Hematopoietic multipotent progenitor cell treated with erythropoietin and hydrocortisone succinate and interleukin-3 and kit ligand, for 4 days (in vitro differentiated cells): Measurements from ENCODE around the gene PSEN2.
"Not testable (repeated sequence)": the region's sequence is repeated elsewhere in the genome, so short reads cannot be mapped to it uniquely, and the experiment has no call there.

Experiments
- DNase-seq: peaks from one replicate; pipeline ENCODE4 v3.0.0-alpha.2; 2015

Gene PSEN2

DNA sequence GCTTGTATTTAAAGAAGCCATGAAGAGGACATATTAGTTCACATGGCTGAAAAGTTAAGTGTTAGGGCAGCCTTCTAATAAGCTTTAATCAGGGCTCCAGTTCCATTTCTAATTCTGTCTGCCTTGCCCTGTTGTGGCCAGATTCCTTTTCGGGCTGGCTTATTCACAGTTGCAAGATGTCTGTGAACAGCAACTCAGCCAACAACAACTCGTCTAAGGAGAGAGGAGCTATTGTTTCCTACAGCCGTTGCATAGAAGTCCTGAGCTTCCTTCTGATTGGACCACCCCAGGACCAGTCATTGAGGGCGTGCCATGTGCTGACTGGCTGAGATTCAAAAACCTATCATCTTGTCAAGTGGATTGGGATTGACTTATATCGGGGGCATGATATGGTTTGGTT, 51.1 kb downstream of the PSEN2 start:
- DNase-seq = no peak

DNA sequence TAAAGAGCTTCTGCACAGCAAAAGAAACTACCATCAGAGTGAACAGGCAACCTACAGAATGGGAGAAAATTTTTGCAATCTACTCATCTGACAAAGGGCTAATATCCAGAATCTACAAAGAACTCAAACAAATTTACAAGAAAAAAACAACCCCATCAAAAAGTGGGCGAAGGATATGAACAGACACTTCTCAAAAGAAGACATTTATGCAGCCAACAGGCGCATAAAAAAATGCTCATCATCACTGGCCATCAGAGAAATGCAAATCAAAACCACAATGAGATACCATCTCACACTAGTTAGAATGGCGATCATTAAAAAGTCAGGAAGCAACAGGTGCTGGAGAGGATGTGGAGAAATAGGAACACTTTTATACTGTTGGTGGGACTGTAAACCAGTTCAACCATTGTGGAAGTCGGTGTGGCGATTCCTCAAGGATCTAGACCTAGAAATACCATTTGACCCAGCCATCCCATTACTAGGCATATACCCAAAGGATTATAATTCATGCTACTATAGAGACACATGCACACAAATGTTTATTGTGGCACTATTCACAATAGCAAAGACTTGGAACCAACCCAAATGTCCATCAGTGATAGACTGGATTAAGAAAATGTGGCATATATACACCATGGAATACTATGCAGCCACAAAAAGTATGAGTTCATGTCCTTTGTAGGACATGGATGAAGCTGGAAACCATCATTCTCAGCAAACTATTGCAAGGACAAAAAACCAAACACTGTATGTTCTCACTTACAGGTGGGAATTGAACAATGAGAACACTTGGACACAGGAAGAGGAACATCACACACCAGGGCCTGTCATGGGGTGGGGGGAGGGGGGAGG, 59.1 kb downstream of the PSEN2 start:
- not testable (repeated sequence) for DNase-seq

DNA sequence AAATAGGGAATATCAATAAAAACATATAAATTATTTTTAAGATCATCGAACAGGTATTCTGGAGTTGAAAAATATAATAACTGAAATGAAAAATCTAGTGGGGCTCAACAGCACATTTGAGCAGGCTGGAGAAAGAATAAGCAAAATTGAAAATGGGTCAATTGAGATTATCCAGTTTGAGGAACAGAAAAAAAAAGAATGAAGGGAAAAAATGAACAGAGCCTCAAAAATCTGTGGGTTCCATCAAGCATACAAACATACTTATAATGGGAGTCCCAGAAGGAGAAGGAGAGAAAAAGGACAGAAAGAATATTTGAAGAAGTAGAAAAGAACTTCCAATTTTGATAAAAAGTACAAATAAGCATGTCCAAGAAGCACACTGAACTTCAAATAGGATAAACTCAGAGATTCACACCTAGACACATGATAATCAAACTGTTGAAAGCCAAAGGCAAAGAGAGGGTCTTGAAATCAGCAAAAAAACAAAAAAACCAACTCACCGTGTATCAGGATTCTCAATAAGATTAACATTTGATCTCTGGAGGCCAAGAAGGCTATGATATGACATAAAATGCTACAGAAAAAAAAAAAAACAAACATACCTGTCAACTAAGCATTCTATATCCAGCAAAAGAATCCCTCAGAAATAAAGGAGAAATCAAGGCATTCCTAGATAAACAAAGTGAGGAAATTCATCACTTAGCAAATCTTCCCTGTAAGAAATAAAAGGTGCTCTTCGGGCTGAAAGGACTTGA, 64.2 kb downstream of the PSEN2 start:
- no peak for DNase-seq

DNA sequence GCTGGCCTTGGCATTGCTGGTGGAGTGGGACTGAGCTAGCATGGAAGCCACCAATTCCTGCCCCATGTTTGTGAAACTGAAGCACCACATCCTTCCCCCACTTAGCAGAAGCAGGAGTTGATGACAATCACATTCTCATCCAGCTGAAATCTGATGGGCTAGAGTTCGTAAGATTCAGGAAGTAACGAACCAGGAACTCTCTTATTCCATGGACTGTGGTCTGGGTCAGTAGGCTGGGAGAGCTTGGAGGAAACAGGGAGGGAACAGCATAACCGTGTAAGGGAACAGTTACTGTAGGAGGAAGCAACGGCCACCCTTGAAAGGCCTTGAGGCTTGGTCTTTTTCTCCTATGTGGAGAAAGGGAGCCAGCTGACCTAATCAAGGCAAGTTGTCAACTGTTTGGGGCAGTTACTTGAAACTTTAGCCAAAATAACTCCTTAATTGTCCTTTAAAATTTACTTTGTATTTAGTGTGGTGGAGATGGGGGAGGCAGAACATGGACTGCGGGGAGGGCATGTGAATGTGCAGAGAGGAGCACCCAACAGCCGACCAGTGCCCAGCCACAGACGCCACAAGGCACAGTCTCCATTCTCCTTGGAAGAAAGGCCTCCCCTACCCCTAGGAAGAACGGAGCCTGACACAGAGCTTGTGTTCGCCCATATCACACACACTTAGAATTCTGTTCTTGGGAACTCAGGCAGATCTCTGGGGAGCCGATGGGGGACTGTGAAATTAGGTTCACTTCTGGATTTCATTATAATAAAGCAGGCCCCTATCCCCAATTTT, 67.7 kb downstream of the PSEN2 start:
- peak; percentile 29 for DNase-seq

DNA sequence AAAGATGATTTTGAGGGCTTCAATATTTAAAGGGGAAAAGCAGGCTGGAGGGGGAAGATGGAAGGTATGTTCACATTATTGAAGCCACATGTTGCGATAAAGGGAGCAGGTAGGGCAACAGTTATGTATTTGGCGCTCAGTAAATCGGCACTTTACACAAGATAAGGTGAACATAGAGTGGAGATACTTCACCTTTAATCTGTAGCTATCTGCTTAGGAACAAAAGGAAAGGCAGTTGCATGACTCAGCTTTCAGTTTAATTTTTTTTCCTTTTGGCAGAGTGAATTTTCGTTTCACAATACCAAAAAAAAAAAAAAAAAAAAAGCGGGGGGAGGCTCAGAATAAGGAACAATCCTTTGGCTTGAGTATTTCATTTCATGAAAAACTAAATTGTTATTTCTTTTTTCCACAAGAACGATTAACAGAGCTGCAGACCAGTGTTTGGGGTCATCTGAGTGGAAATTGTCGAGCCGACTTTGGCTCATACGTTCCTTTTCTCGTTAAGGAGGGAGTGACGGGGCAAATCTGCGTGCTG, 68.6 kb downstream of the PSEN2 start:
- peak; percentile 85 for DNase-seq

DNA sequence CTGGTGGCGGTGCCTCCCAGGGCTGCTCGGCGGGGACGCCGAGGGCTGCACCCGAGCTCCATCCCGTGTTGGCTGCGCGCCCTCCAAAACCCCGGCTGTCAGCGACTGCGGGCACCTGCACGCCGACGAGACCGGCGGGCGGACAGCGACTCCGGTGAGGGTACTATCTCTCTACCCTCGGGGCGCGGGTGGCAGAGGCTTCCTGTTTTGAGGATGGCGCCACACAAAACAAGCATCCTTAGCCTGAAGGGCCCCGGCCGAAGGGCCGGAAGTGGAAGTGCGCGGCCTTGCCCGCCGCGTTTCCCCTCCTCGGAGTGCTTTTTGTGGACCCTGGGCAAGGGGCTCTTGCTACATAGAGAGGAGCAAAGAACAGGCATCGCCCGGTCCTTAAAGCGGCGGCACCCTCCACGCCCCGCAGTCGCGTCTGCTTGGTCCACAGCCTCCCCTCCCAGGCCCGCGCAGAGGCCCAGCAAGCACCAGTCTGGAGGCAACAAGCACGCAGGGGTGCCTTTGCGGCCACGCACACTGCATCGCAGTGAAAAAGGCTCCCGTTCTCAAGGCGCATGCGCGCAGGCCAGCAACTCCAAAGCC, 69.1 kb downstream of the PSEN2 start:
- peak; percentile 82 for DNase-seq

DNA sequence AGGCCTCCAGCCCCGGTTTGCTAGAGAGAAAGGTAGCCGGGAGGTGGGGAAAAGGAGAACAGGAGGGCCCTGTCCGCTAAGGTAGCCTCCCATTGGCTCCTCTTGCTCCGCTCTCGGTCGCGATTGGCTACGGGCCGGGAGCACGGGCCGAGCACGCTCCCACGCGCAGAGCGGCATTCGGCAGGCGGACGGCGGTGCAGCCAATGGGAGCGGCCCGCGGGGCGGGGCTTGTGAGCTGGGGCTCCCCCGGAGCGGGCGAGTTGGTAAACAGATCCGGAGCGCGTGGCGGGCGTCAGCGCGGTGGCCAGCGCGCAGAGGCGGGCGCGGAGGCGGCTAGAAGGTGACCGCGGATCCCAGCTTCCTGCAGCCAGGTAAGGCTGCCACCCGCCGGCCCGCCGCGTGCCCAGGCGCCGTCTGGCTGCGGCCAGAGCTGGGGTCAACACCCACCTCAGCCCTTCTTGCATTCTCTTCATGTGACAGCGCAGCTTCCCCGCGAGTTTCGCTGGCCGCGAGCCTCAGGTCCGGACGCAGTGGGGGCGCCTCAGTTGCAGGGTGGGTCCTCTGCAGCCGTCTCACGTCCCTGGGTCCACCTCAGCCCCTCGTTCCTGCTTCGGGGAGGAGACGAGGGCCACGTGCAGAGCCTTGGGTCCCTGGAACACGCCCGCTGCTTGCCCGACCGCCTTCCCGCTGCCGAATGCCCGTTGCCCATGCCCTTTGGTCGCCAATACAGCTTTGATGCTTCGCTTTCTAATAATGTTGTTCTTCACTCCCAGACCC, 69.8 kb downstream of the PSEN2 start, which contains the start of gene COQ8A:
COQ8A (plus strand) TSS at position 266 of the 777 bp plus-strand sequence. CDS start 21,092 bp downstream, outside the sequence.
- peak; percentile 100 for DNase-seq

DNA sequence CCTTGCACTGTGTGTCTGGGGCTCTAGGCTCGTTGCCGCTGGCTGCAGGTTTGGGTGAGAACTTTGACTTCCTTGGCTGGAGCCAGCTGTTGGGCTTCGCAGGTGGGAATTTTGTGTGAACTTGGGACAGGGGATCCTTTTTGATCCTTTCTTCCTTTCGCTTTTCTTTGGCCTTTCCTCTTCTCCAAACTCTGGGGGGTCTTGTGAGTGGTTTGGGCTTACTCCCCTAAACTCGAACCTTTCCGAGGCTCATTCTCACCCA, 70.3 kb downstream of the PSEN2 start:
- no peak for DNase-seq

DNA sequence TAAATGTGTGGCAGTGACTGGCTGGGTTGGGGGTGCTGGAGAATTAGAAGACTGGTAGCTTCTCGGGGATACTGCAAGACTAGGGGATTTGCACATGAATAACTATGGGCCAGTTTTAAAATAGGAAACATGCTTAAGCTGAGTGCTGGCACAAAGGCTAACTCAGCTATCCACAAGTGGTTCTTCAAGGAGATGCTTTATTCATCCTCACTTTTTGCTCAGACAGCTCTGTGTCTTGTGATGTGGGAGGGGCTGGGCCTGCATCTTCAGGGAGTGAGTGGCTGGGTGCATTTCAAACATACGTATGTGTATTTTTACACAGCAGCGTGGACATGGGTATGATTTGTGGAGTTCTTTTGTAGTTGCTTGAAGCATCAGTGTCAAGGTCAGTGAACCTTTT, 72.0 kb downstream of the PSEN2 start:
- DNase-seq = no peak

DNA sequence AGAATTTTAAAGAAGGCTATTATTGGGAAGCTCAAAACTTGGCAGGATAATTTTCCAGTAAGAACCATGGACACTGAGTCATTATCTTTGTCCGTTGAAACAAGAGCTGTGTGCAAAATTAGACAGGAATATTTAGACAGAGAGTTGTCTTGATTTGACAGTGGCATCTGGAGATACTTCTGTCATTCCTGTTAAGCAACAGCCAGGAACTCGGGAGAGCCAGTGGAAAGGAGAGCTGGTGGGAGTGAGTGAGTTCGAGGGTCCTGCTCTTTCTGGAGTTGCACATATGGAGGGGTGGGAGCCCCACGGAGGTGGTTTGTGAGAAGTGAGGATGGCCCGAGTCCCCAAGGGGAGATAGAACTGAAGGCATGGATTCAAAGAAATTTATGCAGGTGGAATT, 72.7 kb downstream of the PSEN2 start:
- no peak for DNase-seq

DNA sequence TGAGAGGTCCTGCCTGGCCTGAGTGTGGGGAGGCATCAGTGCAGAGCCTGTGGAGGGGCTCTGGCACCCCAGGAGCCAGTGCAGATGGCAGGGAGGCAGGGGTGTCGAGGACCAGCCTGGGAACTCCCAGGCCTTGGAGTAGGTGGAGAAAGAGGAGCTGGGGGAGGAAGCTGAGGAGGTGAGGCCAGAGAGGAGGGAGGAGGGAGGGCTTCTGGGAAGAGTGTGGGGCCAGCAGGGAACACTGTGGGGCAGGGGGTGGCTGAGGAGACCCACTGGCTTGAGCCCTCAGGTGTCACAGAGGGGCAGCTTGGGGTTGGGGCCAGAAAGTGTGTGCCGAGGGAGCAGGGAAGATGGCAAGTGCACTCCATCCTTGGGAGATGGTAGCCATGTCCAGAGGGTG, 73.5 kb downstream of the PSEN2 start:
- no peak for DNase-seq

DNA sequence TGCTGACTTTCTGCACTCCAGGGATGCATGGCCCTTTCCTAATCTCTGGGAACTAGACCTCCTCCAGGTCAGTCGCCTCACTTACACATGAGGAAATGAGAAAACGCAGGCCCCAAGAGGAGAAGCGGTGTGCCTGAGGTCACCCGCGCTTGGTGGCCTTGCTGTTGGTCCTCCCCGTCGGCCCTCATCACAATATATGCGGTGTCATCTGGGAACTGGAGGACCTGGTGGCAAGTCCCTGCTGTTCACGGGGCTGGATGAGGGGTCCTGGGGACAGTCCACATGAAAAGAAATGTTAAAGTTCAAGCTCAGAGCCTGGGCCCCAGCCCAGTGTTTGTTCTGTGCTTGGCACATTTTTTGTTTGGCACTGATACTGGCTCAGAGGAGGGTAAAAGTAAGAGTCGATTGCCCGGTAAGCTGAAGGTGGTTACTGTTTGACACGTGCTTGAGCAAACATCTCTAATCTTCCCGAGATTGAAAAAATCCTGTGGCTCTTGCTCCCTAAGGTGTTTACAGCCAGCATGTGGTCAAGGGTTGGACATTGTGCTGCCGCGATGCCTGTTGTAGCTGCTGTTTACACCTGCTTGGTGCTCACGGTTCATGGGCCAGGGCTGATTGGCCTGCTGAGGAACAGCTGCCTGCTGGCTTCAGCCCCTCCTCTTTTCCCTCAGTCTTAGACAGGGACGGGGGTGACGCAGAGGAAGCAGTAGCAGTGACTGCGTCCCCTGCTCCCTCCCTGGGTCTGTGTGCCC, 74.9 kb downstream of the PSEN2 start:
- no peak for DNase-seq
